Measurements from ENCODE around the gene SMIM38.
A peak's percentile ranks its signal among the peaks of the same experiment; 100 is the strongest.
"Not testable (repeated sequence)": the region's sequence is repeated elsewhere in the genome, so short reads cannot be mapped to it uniquely, and the experiment has no call there.

The SMIM38 gene

DNA sequence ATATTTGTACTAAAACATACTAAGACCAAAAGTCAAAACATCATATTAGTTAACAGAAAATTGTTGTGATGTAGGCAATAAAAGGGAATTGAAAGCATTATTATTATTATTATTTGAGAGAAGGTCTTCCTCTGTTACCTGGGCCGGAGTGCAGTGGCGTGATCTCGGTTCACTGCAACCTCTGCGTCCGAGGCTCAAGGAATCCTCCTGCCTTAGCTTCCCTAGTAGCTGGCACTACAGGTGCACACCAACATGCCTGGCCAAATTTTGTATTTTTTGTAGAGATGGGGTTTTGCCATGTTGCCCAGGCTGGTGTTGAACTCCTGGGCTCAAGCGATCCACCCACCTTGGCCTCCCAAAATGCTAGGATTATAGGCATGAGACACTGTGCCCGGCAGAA, 15.6 kb upstream of the SMIM38 start:
- DNase-seq (ENCODE audit: low spot score), result not testable (repeated sequence)

DNA sequence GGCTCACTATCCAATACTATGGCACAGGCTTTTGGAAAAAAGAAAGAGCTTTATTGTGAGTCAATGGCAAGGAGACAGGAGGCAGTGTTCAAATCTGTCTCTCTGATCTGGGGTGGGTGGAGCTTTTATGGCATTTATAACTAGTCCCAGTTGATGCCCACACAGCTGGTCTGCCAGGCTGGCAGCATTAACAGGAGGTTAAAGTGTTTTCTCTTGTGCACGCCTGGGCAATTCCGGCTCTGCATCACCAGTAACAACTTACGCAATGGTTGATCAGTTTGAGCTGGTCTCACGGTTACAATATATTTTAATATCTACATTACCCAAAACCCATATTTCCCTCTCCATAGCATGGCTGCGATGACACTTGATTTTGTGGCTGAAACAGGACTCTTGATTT, 15.1 kb upstream of the SMIM38 start:
- DNase-seq (ENCODE audit: low spot score), result no peak

DNA sequence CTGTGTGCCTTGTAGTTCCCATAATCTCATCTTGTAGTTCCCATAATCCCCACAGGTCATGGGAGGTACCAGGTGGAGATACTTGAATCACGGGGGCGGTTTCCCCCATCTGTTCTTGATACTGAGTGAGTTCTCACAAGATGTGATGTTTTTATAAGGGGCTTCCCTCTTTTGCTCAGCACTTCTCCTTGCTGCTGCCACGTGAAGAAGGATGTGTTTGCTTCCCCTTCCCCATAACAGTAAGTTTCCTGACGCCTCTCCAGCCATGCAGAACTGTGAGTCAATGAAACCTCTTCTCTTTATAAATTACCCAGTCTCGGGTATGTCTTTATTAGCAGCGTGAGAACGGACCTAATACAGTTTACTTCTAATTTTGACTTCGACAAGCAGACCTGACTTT, 14.0 kb upstream of the SMIM38 start:
- DNase-seq (ENCODE audit: low spot score), result no peak

DNA sequence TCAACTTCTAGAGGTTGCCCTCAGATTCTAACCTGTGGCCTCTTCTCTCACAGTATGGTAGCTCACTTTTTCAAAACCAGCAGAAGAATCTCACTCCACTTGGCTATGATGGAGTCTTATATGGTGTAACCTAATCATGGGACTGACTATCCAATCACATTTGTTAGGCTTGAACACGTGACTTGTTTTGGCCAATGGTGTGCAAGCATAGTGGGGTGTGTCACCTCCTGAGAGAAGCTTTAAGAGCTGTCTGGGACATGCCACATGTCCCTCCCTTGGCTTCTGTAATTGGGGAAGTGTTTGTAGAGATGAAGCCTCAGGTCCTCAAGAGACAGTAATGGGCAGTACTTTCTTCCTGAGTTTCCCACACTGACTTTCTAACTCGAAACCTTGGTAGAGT, 12.8 kb upstream of the SMIM38 start:
- no peak for DNase-seq (ENCODE audit: low spot score)

DNA sequence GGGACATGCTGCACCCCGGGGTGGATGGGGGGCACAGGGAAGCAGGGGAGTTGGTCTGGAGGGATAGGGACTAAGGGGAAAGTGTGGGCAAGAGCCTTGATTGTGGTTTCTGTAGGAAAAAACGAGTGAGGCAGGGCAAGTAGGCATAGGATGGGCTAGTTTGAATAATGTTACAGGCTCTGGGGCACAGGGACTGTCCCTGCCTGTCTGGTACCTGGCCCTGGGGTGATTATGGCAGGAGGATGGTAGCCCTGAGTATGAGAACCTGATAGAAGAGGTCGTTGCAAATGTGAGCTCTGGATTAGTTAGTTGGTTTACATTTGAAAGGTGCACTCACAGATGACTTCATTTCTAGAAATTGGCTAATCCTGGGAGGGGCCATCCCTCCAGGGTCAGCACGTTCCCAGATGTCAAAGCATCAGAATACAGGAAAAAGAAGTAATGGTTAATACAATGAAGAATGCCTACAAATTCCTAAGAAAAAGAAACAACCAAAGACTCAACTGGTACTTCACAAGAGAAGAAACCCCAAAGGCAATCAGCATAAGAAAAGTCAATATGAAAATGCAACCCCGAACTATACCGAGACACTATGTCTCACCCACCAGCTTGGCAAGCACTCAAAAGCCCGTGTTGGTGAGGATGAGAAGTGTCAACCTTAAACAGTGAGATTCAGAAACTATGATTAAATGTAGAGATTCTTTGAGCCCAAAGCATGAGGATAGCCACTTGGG, 11.3 kb upstream of the SMIM38 start:
- DNase-seq (ENCODE audit: low spot score), result no peak

DNA sequence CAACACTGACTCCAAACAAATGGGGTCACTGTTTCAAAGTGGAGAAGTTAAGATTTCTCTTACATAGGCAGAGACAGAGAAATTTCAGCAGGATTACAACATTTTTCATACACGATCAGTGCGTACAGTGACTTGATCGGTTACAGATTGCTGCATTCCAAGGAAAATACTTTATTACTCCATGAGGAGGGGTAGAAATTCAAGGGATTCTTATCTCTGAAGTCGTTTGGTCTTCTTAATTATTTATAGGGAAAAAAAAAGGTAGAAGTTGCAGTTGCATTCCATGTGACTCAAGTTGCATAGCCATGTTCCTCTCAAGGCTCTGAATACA, 10.7 kb upstream of the SMIM38 start:
- no peak for DNase-seq (ENCODE audit: low spot score)

DNA sequence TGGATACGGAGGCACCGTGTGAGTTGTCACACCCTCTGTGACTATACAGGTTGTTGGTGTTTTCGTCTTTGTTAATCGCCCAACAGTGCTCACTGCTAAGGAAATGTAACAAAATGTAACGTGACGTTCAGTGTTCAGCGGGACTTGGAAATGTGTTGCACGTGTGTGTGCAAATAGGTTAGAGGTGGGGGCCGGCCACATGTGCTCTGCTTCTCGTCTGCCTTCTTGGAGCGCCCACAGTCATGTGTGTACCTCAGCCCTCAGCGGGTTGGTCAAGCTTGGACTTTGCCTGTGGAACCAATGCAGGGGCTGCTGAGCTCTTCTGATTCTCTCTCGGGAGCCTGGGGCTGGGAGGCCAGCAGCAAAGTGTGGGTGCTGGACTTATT, 7.4 kb upstream of the SMIM38 start:
- no peak for DNase-seq (ENCODE audit: low spot score)

DNA sequence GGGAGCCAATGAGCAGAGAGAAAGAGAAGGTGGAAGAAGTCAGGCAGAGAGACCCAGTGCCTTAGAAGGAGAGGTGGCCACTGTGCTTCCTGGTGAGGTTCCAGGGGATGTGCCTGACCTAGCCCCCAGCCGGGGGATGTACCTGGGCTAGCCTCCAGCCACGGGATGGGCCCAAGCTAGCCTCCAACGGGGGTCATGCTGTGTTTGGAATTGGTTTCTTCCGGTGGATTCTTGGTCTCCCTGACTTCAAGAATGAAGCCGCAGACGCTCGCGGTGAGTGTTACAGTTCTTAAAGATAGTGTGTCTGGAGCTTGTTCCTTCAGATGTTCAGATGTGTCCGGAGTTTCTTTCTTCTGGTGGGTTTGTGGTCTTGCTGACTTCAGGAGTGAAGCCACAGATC, 6.9 kb upstream of the SMIM38 start:
- DNase-seq (ENCODE audit: low spot score), result no peak

DNA sequence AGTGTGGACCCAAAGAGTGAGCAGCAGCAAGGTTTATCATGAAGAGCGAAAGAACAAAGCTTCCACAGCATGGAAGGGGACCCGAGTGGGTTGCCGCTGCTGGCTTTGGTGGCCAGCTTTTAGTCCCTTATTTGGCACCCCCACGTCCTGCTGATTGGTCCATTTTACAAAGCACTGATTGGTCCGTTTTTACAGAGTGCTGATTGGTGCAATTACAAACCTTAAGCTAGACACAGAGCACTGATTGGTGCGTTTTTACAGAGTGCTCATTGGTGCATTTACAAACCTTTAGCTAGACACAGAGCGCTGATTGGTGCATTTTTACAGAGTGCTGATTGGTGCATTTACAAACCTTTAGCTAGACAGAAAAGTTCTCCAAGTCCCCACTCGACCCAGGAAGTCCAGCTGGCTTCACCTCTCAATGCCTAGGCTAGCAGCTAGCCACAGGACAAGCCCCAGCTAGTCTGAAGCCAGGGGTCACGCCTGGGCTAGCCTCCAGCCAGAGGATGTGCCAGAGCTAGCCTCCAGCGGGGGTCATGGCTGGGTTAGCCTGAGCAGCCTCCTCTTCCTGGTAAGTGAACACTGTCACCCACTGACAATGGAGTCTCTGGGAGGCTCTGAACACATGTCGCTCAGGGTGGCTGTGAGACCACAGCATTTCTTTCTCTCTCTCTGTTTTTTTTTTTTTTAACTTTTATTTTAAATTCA, 6.2 kb upstream of the SMIM38 start:
- DNase-seq (ENCODE audit: low spot score), result not testable (repeated sequence)

DNA sequence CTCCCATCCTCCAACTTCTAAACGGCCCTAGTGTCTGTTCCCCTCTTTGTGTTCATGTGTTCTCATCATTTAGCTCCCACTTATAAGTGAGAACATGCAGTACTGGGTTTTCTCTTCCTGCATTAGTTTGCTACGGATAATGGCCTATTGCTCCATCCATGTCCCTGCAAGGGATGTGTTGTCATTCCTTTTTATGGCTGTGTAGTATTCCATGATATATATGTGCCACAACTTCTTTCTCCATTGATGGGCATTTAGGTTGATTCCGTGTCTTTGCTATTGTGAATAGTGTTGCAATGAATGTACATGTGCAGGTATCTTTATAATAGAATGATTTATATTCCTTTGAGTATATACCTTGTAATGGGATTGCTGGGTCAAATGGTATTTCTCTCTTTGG, 5.6 kb upstream of the SMIM38 start:
- no peak for DNase-seq (ENCODE audit: low spot score)

DNA sequence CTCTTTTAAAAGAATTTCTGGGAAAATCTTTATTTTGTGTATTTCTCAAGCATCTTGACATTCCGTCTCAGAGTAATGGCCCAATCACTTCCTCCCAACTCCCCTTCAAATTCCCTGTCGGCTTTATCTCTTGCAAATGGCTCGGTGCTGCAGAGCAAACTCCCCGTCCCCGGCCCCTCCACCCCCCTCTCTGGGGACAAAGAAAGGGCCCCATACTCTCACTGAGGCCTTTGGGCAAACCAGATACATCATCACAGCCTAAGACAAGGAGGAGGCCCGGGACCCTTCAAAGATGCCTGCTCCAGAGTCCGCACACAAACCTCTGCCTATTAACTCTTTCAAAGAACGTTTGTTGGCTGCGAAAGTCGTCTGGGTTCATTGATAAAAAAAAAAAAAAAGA, 3.9 kb upstream of the SMIM38 start:
- DNase-seq (ENCODE audit: low spot score), result no peak

DNA sequence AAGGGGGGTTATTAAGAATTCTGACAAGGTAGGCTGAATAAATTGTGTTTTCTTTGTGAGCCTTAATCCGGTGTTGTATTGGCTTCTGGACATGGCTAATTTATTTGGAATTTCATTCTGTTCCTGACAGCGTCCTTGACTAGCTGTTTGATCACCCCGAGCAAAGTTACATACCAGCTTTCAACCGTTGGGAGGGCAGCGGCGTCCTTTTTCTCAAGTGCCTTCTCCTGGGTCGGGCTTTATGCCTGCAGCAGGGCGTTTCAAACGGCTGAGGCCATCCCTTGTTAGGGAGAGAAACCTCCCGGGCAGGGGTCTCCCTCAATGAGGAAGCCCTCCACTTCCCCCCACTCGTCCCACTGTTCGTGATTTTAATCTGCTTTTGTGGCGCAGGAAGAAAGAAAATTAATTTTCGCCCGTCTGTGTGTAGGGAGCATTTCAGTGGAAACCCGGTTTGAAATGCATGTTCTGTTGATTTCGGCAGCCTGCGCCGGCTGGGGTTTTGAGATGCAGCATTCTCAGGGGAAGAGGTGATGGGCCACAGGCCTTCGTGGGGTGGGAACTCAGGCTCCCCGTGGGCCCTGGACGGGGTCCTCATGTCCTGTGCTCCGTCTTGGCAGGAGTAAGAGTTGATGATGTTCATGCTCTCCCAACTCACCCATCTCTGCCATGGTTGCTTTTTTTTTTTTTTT, 2.9 kb upstream of the SMIM38 start:
- no peak for DNase-seq (ENCODE audit: low spot score)

DNA sequence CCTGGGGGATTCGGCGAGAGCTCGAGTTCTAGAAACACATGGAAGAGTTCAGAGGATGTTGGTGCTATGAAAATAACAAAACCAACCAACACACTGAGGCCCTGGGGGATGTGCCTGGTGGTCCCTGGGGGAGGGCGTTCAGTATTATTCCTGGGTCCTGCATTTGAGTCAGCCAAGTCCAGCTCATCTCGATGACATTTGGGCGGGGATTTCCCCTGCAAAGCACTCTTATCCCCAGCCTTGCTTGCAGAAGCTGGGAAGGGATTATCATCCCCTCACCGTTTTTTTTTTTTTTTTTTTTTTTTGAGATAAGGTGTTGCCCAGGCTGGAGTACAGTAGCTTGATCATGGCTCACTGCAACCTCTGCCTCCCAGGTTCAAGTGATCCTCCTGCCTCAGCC, 2.1 kb upstream of the SMIM38 start:
- DNase-seq (ENCODE audit: low spot score), result no peak

DNA sequence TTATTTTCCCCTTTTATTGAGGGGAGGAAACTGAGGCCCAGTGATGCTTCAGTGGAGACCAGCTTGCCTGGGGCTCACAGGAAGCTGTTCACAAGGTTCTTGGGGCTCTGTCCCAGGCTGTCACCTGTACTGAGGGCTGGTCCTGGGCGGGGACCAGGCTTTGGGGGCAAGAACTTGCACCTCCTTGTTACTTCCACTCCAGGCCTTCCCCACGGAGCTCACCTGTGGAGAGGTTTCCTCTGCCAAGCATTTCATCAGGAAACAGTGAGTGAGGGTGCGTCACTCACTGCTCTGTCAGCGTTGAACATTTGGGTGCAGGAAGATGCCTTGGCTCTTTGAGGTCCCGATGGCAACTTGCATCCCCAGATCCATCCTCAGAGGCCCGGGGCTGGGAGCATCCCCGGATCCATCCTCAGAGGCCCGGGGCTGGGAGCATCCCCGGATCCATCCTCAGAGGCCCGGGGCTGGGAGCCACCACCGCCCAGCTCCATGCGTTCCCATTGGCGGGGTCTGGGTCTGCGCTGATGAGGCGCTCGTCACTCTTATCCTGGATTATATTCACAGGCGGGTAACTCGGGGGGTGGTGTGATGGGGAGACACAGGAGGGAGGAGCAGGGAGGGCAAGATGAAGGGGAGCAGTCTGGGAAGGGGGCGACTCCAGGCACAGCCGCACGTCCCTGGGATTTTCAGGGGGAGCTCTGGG, 1.4 kb upstream of the SMIM38 start:
- no peak for DNase-seq (ENCODE audit: low spot score)

DNA sequence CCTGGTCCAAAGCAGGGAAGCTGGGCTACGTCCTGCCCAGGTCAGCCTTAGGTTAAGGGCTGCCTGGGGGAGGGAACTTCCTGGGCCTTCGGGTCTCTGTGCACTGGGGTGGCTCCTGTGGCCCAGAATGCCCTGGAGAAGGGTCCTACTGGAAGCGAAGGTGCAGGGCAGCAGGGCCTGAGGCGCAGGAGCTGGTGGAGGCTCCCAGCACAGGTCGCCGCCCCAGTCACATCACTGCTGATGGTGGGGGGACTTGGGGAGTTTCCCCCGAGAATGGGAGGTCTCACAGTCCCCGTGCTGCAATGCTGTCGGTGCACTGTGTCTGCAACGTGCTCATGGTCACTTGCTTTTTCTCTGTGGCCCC, 815 bp upstream of the SMIM38 start:
- no peak for DNase-seq (ENCODE audit: low spot score)

DNA sequence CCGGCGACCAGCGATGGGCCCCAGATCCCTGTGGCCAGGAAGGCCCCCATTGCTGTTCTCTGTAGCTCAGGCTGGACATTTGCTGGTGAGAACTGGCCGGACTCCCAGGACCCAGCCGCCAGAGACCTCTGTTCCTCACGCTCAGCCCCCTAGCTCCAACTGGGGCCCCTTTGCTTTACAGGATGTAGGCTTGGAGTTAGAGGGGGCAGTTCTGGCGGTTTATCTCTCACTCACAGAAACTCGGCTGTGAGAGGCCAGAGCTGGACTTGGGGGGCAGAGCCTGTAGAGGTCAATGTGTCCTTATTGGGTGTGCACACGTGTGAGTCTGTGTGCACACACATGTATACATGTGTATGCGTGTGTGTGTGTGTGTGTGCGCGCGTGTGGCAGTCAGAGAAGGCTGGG, 502 bp downstream of the SMIM38 start:
- no peak for DNase-seq (ENCODE audit: low spot score)

DNA sequence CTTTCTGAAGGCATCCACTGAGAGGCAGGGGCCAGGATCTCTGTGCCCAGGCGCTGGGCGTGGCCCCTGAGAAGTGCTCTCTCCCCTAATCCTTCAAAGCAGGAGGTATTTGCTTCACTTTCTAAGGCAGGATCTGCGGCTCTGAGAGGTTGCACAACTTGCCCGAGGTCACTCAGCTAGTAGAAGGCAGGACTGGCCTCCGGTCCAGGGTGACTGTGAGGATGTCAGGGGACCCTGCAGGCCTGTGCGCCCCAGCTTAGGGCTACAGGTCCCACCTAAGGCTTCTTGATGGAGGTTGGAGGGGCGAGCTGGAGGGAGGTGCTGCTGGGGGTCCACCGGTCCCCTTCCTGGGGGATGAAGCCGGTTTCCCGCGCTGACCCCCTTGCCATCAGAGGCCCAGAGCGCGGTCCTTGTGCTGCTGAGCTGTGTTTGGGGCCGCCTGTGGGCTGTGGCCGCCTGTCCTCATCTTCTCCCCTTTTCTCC, 979 bp downstream of the SMIM38 start:
- peak; percentile 93 for DNase-seq (ENCODE audit: low spot score)

DNA sequence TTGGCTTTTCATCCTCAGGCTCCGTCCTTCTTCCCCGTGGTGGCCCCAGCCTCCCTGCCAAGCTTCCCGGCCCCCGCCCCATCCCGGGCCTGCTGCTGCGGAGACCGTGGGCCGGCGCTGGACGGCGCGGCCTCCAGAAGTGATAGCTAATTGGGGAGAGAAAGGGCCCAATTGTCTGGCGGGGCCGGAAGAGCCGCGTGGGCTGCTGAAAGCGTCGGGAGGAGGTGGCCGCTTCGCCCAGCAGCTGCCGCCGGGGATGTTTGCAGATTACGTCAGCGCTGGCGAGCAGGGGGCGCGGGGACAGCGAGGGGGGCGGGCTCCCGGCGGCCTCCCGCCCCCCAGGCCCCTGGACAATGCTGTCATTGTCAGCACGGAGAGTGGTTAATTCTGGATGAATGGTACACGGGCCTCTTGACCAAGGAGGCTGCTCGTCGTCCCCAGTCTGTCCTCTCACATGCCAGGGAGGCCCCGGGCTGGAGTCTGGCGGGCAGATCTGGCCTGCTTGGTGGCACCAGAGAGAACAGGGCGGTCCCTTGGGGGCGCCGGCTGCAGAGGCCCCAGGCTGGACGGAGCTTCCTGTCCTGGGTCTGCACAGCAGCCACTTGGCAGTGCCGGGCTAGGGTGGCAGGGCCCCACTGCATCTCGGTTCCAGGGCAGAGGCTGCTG, 1.6 kb downstream of the SMIM38 start:
- DNase-seq (ENCODE audit: low spot score), result peak; percentile 96

DNA sequence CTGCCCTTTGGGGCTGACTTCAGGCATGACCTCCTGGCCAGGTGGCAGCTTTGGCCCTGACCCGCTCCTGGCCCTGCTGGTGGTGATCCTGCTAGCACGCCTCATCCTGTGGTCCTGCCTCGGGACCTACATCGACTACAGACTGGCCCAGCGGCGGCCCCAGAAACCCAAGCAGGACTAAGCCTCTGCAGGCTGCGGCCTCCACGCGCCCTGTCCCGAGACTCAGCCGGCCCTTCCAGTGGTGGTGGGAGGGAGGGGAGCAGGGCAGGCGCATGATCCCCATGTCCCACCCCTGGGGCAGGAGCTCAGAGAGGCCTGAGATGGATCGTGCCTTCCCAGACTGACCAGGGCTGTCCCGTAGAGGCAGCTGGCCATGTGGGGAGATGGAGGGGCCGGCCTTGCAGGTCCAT, 2.1 kb downstream of the SMIM38 start:
- DNase-seq (ENCODE audit: low spot score), result no peak

DNA sequence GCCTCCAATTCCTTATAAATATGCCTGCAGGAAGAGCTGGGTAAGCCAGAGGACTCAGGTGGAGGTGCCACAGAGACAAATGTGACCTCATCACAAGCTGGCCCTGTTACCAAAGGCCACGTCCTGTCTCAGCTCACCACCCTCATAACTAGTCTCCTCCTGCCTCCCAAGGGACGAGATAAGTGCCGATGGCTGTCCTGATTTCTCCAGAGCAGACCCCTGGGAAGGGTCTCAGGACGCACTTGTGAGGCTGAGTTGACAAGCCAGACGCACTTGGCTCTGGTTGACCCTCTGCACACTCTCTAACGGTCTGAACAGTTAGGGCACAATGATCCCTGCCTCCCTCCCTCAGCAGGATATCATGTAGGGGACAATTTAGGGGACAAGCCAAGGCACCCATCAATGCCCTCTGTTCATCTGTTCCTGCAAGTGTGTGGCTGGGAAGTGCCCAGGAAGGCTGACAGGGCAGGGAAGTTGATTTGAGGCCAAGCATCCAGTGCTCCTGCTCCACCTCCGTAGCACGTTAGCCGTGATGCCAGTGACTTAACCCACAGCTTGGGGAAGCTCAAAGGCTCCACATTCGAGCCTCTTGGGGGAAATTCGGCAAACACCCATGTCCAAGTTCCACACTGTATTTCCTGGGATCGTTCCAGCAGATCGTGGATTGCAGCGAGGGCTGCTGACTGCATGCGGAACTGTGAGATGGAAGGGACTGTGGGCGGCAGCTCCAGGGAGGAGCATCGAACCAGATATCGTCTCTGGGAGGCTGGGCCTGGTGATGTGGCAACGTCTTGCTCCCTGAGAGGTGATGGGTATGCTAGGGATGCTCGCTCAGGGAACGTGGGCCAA, 2.8 kb downstream of the SMIM38 start:
- DNase-seq (ENCODE audit: low spot score), result no peak

DNA sequence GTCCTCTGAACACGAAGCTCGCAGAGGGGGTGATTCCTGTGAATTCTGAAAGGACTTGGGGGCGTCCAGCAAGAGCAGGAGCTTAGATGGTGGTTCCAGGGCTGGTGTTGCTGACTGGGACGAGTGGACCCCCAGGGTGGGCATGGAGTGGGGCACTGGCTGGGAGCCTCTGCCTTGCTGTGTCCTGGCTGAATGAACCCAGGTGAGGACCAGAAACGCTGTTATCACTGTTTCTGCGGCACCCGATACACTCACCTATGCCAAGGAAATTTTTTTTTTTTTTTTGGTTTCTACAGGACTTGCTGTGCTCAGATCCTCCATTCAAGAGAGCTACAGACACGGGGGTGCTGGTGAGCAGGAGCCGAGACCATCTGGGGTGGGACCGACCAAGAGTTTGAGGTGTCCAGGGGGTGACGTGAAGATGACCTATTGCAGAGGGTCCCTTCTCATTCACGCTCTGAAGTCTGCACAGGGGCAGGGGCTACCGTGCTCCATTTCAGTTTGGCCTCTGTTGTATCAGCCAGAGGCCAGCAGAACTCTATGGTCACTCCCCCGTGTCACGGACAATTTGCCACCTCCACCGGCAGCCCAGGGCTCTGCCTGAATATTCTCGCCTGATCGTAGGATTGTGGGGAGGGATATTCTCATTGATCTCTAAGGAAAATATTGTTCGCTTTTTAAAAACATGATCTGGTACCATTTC, 3.6 kb downstream of the SMIM38 start:
- DNase-seq (ENCODE audit: low spot score), result no peak

Data from HuH-7.5 (cell line).